H9 (cell line): Measurements from ENCODE around the gene ECE1. TPM values are rescaled to one million over a fixed set of nuclear protein-coding genes. Genes with fewer than 3 reads are reported as not detected.

ENCODE experiments used
- DNase-seq: peaks from one replicate; pipeline ENCODE4 v3.0.0-alpha.2; 2017
- H2AFZ ChIP-seq: one replicate; pipeline ENCODE4 v1.6.1; 2013; ENCODE audit warnings: mild to moderate bottlenecking, low read length, control low read depth, moderate library complexity
- H2AK5ac ChIP-seq: 2 replicates; pipeline ENCODE4 v1.6.1; 2013; ENCODE audit warnings: low read length, control low read depth, mixed read lengths; ENCODE audit not compliant: insufficient read length
- H2BK120ac ChIP-seq: one replicate; pipeline ENCODE4 v1.6.1; 2013; ENCODE audit warnings: low read depth, mild to moderate bottlenecking, low read length, control low read depth, inconsistent platforms; ENCODE audit not compliant: poor library complexity, severe bottlenecking
- H2BK12ac ChIP-seq: 2 replicates; pipeline ENCODE4 v1.6.1; 2013; ENCODE audit warnings: low read length, control low read depth, mixed read lengths, low read depth; ENCODE audit not compliant: insufficient read length
- H2BK15ac ChIP-seq: 2 replicates; pipeline ENCODE4 v1.6.1; 2013; ENCODE audit warnings: low read depth, low read length, control low read depth
- H2BK20ac ChIP-seq: one replicate; pipeline ENCODE4 v1.6.1; 2013; ENCODE audit warnings: low read depth, mild to moderate bottlenecking, low read length, control low read depth, inconsistent platforms; ENCODE audit not compliant: poor library complexity, severe bottlenecking
- H2BK5ac ChIP-seq: 2 replicates; pipeline ENCODE4 v1.6.1; 2013; ENCODE audit warnings: low read length, control low read depth, mixed read lengths; ENCODE audit not compliant: insufficient read length
- H3K14ac ChIP-seq: 2 replicates; pipeline ENCODE4 v1.6.1; 2013; ENCODE audit warnings: low read length, control low read depth; ENCODE audit not compliant: insufficient read depth
- H3K18ac ChIP-seq: 2 replicates; pipeline ENCODE4 v1.6.1; 2013; ENCODE audit warnings: low read depth, mild to moderate bottlenecking, mixed read lengths, low read length, control low read depth; ENCODE audit not compliant: insufficient read length
- H3K23ac ChIP-seq: 2 replicates; pipeline ENCODE4 v1.6.1; 2013; ENCODE audit warnings: low read length, control low read depth, mixed read lengths, low read depth; ENCODE audit not compliant: insufficient read length
- H3K23me2 ChIP-seq: 2 replicates; pipeline ENCODE4 v1.6.1; 2013; ENCODE audit warnings: low read depth, mild to moderate bottlenecking, mixed read lengths, low read length, control low read depth; ENCODE audit not compliant: insufficient read length, poor library complexity, severe bottlenecking
- H3K27ac ChIP-seq: 2 replicates; pipeline ENCODE4 v1.5.1; 2013; ENCODE audit warnings: low read length, control low read depth, mixed read lengths, low read depth; ENCODE audit not compliant: insufficient read length
- H3K27me3 ChIP-seq: 2 replicates; pipeline ENCODE4 v1.6.1; 2013; ENCODE audit warnings: low read length, control low read depth, inconsistent platforms; ENCODE audit not compliant: insufficient read depth
- H3K4ac ChIP-seq: 2 replicates; pipeline ENCODE4 v1.6.1; 2013; ENCODE audit warnings: low read depth, mild to moderate bottlenecking, control low read depth, inconsistent platforms, low read length, moderate library complexity
- H3K4me1 ChIP-seq: 2 replicates; pipeline ENCODE4 v1.6.1; 2013; ENCODE audit warnings: low read length, control low read depth, inconsistent platforms; ENCODE audit not compliant: insufficient read depth
- H3K4me2 ChIP-seq: 2 replicates; pipeline ENCODE4 v1.6.1; 2013; ENCODE audit warnings: low read length, control low read depth, mixed read lengths; ENCODE audit not compliant: insufficient read length, insufficient read depth
- H3K56ac ChIP-seq: 2 replicates; pipeline ENCODE4 v1.6.1; 2013; ENCODE audit warnings: low read depth, mild to moderate bottlenecking, mixed read lengths, low read length, control low read depth; ENCODE audit not compliant: insufficient read length
- H3K79me1 ChIP-seq: 2 replicates; pipeline ENCODE4 v1.6.1; 2013; ENCODE audit warnings: low read depth, mild to moderate bottlenecking, moderate library complexity, low read length, control low read depth, inconsistent platforms; ENCODE audit not compliant: insufficient read depth, poor library complexity, severe bottlenecking
- H3K79me2 ChIP-seq: 2 replicates; pipeline ENCODE4 v1.6.1; 2013; ENCODE audit warnings: low read length, control low read depth, inconsistent platforms; ENCODE audit not compliant: insufficient read depth
- H3K9ac ChIP-seq: 2 replicates; pipeline ENCODE4 v1.6.1; 2013; ENCODE audit warnings: low read length, control low read depth, mixed read lengths; ENCODE audit not compliant: insufficient read length; ENCODE audit errors: extremely low read depth
- H3K9me3 ChIP-seq: one replicate; pipeline ENCODE4 v1.6.1; 2013; ENCODE audit warnings: low read depth, low read length, inconsistent platforms; ENCODE audit not compliant: control insufficient read depth
- H3T11ph ChIP-seq: one replicate; pipeline ENCODE4 v1.6.1; 2013; ENCODE audit warnings: mild to moderate bottlenecking, low read length, control low read depth, inconsistent platforms
- H4K20me1 ChIP-seq: one replicate; pipeline ENCODE4 v1.6.1; 2013; ENCODE audit not compliant: control insufficient read depth, insufficient read length, insufficient read depth
- H4K5ac ChIP-seq: 2 replicates; pipeline ENCODE4 v1.6.1; 2013; ENCODE audit warnings: low read depth, mild to moderate bottlenecking, mixed read lengths, low read length, control low read depth; ENCODE audit not compliant: insufficient read length
- H4K8ac ChIP-seq: replicated peaks from 2 replicates; pipeline ENCODE4 v1.6.1; 2013; ENCODE audit warnings: low read length, control low read depth, mixed read lengths, low read depth; ENCODE audit not compliant: insufficient read length
- H4K91ac ChIP-seq: 2 replicates; pipeline ENCODE4 v1.6.1; 2013; ENCODE audit warnings: low read depth, mild to moderate bottlenecking, moderate library complexity, mixed read lengths, low read length, control low read depth; ENCODE audit not compliant: insufficient read length
- H3K27ac Mint-ChIP-seq, 3 experiments: 2 replicates in 2 of 3; 3 replicates in 1 of 3; pipeline ENCODE4 v1.8.0; 2020 to 2021; ENCODE audit warnings: mixed read lengths in 3 of 3, mild to moderate bottlenecking in 1 of 3, moderate library complexity in 1 of 3
- H3K27me3 Mint-ChIP-seq: 2 replicates; pipeline ENCODE4 v1.8.0; 2021; ENCODE audit warnings: low read depth, mild to moderate bottlenecking, moderate library complexity, mixed read lengths
- H3K36me3 Mint-ChIP-seq, 3 experiments: 2 replicates in 2 of 3; 3 replicates in 1 of 3; pipeline ENCODE4 v1.8.0; 2020 to 2021; ENCODE audit warnings: low read depth in 3 of 3, mixed read lengths in 3 of 3; ENCODE audit not compliant: insufficient read depth in 1 of 3
- H3K4me1 Mint-ChIP-seq, 2 experiments: 2 replicates each; pipeline ENCODE4 v1.8.0; 2020; ENCODE audit warnings: mixed read lengths in 2 of 2
- H3K4me3 Mint-ChIP-seq, 2 experiments: 2 replicates in 1 of 2; 3 replicates in 1 of 2; pipeline ENCODE4 v1.8.0; 2020 to 2021; ENCODE audit warnings: mild to moderate bottlenecking in 2 of 2, mixed read lengths in 2 of 2, moderate library complexity in 1 of 2
- H3K9me3 Mint-ChIP-seq, 2 experiments: 2 replicates in 1 of 2; 3 replicates in 1 of 2; pipeline ENCODE4 v1.8.0; 2020; ENCODE audit warnings: mild to moderate bottlenecking in 2 of 2, mixed read lengths in 2 of 2, moderate library complexity in 1 of 2
- WGBS: extraction: QIAGEN DNeasy Blood & Tissue Kit; methylation state at CpG from one replicate; pipeline ENCODE4 v1.1.7; 2013; ENCODE audit warnings: missing lambda C conversion rate, low lambda C conversion rate, mixed read lengths; ENCODE audit not compliant: insufficient read length; ENCODE audit errors: extremely low coverage; 5-methylcytosine and 5-hydroxymethylcytosine counted together
- total RNA-seq: library from RNA; stranded (reverse); gene quantifications from 2 replicates; pipeline ENCODE4 v1.2.1, GENCODE V29; 2021
- TF ChIP-seq, protein P1 (sequence below): fragments of 200-600 bp; sonication (generic); conservative IDR thresholded peaks from 3 replicates; pipeline ENCODE4 v1.8.0; 2021; ENCODE audit warnings: antibody characterized with exemption, mild to moderate bottlenecking

The ECE1 gene
- total RNA-seq, 1 experiment from 2014 or later: 31.1 TPM

DNA sequence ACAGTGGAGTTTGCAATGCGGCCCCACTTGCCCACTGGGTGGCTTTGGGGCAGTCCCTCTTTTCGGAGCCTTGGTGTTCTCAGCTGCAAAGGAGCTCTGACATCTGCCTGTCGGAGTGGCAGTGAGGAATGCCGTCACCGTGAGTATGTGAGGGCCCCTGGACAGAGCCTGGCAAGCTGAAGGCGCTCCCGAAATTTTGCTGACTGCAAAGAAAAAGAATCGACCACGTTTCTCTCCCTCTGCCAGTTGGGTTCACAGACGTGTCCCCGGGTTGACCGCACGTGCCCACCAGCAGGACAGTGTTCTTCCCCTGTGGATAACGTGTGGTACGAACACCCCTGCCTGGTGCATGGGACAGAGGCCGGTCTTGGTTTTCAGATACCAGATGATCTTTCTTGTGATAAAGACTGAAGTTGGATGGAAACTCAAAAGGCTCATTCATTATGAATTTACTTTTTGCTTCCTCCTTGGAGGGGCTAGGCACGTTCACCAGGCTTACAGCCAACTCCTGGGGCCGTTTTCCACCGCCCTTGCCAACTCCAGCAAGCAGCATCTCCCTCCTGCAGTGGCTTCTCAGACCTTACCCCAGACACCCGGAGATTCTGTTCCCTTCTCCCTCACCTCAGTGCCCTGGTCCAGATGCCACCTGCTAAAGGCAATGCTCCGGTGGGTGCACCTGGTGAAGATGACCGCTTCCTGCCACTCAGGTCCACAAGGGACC, 29.7 kb downstream of the ECE1 start:
- no peak overlapping the region for H2BK15ac ChIP-seq
- H2BK120ac ChIP-seq: no peak overlapping the region
- no peak overlapping the region for H4K8ac ChIP-seq
- H3K4me2 ChIP-seq: no peak overlapping the region
- Mint-ChIP-seq H3K27ac (peak overlapping the region in 2 of 3 experiments; percentile 85 to 97; a peak in 3 of 7 replicates), H3K36me3 (peaks cover 3 to 20% (median 6%) of the 10 kb centered on the region in 3 experiments; a peak in 6 of 7 replicates), H3K9me3 (no peaks in the 10 kb centered on the region), H3K27me3 (no peaks in the 10 kb centered on the region), H3K4me3 (no peak overlapping the region), H3K4me1 (peaks cover 24 to 27% of the 10 kb centered on the region in 2 experiments)
- peak overlapping the region; percentile 76 for H3K18ac ChIP-seq
- H4K91ac ChIP-seq: no peak overlapping the region
- H3K79me1 ChIP-seq: no peaks in the 10 kb centered on the region
- TF ChIP-seq, protein P1, sequence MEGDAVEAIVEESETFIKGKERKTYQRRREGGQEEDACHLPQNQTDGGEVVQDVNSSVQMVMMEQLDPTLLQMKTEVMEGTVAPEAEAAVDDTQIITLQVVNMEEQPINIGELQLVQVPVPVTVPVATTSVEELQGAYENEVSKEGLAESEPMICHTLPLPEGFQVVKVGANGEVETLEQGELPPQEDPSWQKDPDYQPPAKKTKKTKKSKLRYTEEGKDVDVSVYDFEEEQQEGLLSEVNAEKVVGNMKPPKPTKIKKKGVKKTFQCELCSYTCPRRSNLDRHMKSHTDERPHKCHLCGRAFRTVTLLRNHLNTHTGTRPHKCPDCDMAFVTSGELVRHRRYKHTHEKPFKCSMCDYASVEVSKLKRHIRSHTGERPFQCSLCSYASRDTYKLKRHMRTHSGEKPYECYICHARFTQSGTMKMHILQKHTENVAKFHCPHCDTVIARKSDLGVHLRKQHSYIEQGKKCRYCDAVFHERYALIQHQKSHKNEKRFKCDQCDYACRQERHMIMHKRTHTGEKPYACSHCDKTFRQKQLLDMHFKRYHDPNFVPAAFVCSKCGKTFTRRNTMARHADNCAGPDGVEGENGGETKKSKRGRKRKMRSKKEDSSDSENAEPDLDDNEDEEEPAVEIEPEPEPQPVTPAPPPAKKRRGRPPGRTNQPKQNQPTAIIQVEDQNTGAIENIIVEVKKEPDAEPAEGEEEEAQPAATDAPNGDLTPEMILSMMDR: no peak
- H4K5ac ChIP-seq: no peak overlapping the region
- no peak overlapping the region for H2BK12ac ChIP-seq
- H2BK5ac ChIP-seq: no peak overlapping the region
- no peak overlapping the region for H2AK5ac ChIP-seq
- no CpG with 5 or more reads among the region's 22 CpGs for WGBS
- no peak overlapping the region for H3K4ac ChIP-seq
- H3K23ac ChIP-seq: no peak overlapping the region
- H3K9ac ChIP-seq: no peak overlapping the region
- no peak overlapping the region for H2AFZ ChIP-seq
- no peaks in the 10 kb centered on the region for H3K9me3 ChIP-seq
- no peak for DNase-seq
- H3K27ac ChIP-seq: no peak overlapping the region
- peaks cover 2% of the 10 kb centered on the region for H4K20me1 ChIP-seq
- H3K56ac ChIP-seq: no peak overlapping the region
- no peak overlapping the region for H3T11ph ChIP-seq
- peaks cover 10% of the 10 kb centered on the region for H3K4me1 ChIP-seq
- H3K27me3 ChIP-seq: no peaks in the 10 kb centered on the region
- H3K14ac ChIP-seq: peak overlapping the region; percentile 22; the same call in 1 of the 2 replicates
- no peaks in the 10 kb centered on the region for H3K79me2 ChIP-seq
- no peak overlapping the region for H2BK20ac ChIP-seq
- H3K23me2 ChIP-seq: no peaks in the 10 kb centered on the region
